ENCODE measurements around the gene EIF3K. TPM values are rescaled to one million over a fixed set of nuclear protein-coding genes. Genes with fewer than 3 reads are reported as not detected.

The EIF3K gene
- total and polyA plus RNA-seq, 2 of the 8 experiments (the other 6 are each of a cell fraction or from before 2014, with no cell fraction given): 329 to 937 TPM

- TF ChIP-seq USF2 (IDR thresholded peaks at IDR 0.05; ENCODE audit: low read length) (no peak), RXRA (IDR thresholded peaks at IDR 0.05; ENCODE audit: insufficient read depth, low read depth, low read length) (no peak), CBX8 (IDR thresholded peaks at IDR 0.05; ENCODE audit: borderline replicate concordance, low read depth, low read length) (no peak), CREB1 (IDR thresholded peaks at IDR 0.05) (no peak), KDM1A (IDR thresholded peaks at IDR 0.05; ENCODE audit: borderline replicate concordance, low read length) (no peak), BCL11A (IDR thresholded peaks at IDR 0.05; ENCODE audit: low read depth in 2 of 2, low read length in 2 of 2) (no peak), SP1 (IDR thresholded peaks at IDR 0.05; ENCODE audit: low read depth, low read length) (no peak), E2F6 (IDR thresholded peaks at IDR 0.05) (no peak)
Observed at GRCh38 chr19:38676878-38677646, 58.1 kb downstream of the EIF3K start (continued).

Data from H1 (cell line).